PC-9 (cell line): Measurements from ENCODE around the gene AQP9. TPM values are rescaled to one million over a fixed set of nuclear protein-coding genes. Genes with fewer than 3 reads are reported as not detected.
"Not testable (repeated sequence)": the region's sequence is repeated elsewhere in the genome, so short reads cannot be mapped to it uniquely, and the experiment has no call there.

ENCODE experiments used
- BruUV-seq: library from RNA; stranded (reverse); fragments of 400-500 nt; replicated peaks from 2 replicates; lab custom pipeline; 2021; lab: Mats Ljungman, UMichigan
- CTCF ChIA-PET: fragments of 300-600 bp; sonication (Branson Sonifier 250); formaldehyde crosslinking; loops from one replicate; lab custom pipeline; 2022; ENCODE audit warnings: antibody characterized with exemption; lab: Charles Lee
- POLR2A ChIA-PET: fragments of 300-600 bp; sonication (Branson Sonifier 250); formaldehyde crosslinking; loops from one replicate; lab custom pipeline; 2022; ENCODE audit warnings: antibody characterized with exemption; ENCODE audit not compliant: unreplicated experiment; lab: Charles Lee
- DNase-seq, 2 experiments: peaks; one replicate each; pipeline versions ENCODE4 v3.0.0 to v3.0.0-alpha.2; 2015 to 2022; ENCODE audit warnings: mixed read lengths in 1 of 2
- H2AFZ ChIP-seq: fragments of 200-600 bp; sonication (generic); 2 replicates; pipeline ENCODE4 v1.8.1; 2017; ENCODE audit warnings: antibody characterized with exemption
- H3F3A ChIP-seq: fragments of 200-600 bp; sonication (generic); 2 replicates; pipeline ENCODE4 v1.8.1; 2017; ENCODE audit warnings: antibody characterized with exemption, mild to moderate bottlenecking, low read depth; ENCODE audit not compliant: insufficient read depth
- H3K27ac ChIP-seq: fragments of 200-600 bp; sonication (generic); 2 replicates; pipeline ENCODE4 v1.6.1; 2016; ENCODE audit warnings: mixed run types
- H3K27me3 ChIP-seq: fragments of 200-600 bp; sonication (generic); 2 replicates; pipeline ENCODE4 v1.6.1; 2016; ENCODE audit warnings: low read depth, mixed run types; ENCODE audit not compliant: insufficient read depth
- H3K36me3 ChIP-seq: fragments of 200-600 bp; sonication (generic); 2 replicates; pipeline ENCODE4 v1.6.1; 2016; ENCODE audit warnings: low read depth, mixed run types
- H3K4me1 ChIP-seq: fragments of 200-600 bp; sonication (generic); replicated peaks from 2 replicates; pipeline ENCODE4 v1.6.1; 2016; ENCODE audit warnings: mixed run types; ENCODE audit not compliant: insufficient read depth
- H3K4me2 ChIP-seq: fragments of 200-600 bp; sonication (generic); 2 replicates; pipeline ENCODE4 v1.6.1; 2017; ENCODE audit warnings: mixed run types
- H3K4me3 ChIP-seq: fragments of 200-600 bp; sonication (generic); 2 replicates; pipeline ENCODE4 v1.6.1; 2016; ENCODE audit warnings: mixed run types
- H3K79me2 ChIP-seq: fragments of 200-600 bp; sonication (generic); 2 replicates; pipeline ENCODE4 v1.6.1; 2017; ENCODE audit warnings: low read depth, mixed run types
- H3K9me2 ChIP-seq: fragments of 200-600 bp; sonication (generic); 2 replicates; pipeline ENCODE4 v1.8.1; 2017; ENCODE audit warnings: mild to moderate bottlenecking; ENCODE audit not compliant: insufficient read depth
- H3K9me3 ChIP-seq: fragments of 200-600 bp; sonication (generic); 2 replicates; pipeline ENCODE4 v1.8.1; 2016; ENCODE audit warnings: low read depth; ENCODE audit not compliant: insufficient read depth
- H4K20me1 ChIP-seq: fragments of 200-600 bp; sonication (generic); 2 replicates; pipeline ENCODE4 v1.8.1; 2017; ENCODE audit not compliant: insufficient read depth
- CTCF ChIP-seq: fragments of 200-600 bp; sonication (generic); conservative IDR thresholded peaks from 2 replicates; pipeline ENCODE4 v1.6.1; 2017; ENCODE audit warnings: mixed run types, antibody characterized with exemption, mild to moderate bottlenecking, moderate library complexity
- EZH2 ChIP-seq: fragments of 200-600 bp; sonication (generic); IDR thresholded peaks from 2 replicates; pipeline ENCODE4 v1.8.0; 2017; ENCODE audit warnings: antibody characterized with exemption, low read depth
- intact Hi-C: fragments of 100-400 bp; cut with micrococcal nuclease; formaldehyde crosslinking; loops from one replicate; pipeline ENCODE4 v1.10.0; 2022; ENCODE audit not compliant: unreplicated experiment
- total RNA-seq: library from RNA; stranded (reverse); gene quantifications from 2 replicates; pipeline ENCODE4 v1.2.3, GENCODE V29; 2021

The AQP9 gene
- total RNA-seq, 1 experiment from 2014 or later: not detected

GRCh38 chr15:58201516-58201915 is 63.3 kb downstream of the AQP9 start:
- H3K27ac ChIP-seq: no peak overlapping the region

GRCh38 chr15:58203537-58203936 is 65.4 kb downstream of the AQP9 start:
- intact Hi-C loops: no loop called here
- Histone ChIP-seq H3K27ac (no peak overlapping the region), H3K27me3 (no peaks in the 10 kb centered on the region), H3K4me1 (no peaks in the 10 kb centered on the region), H4K20me1 (no peaks in the 10 kb centered on the region), H3K4me2 (no peak overlapping the region), H3K36me3 (no peaks in the 10 kb centered on the region), H3K9me3 (no peaks in the 10 kb centered on the region), H3F3A (no peaks in the 10 kb centered on the region), H2AFZ (no peak overlapping the region), H3K79me2 (no peaks in the 10 kb centered on the region), H3K9me2 (no peaks in the 10 kb centered on the region), H3K4me3 (no peak overlapping the region)
- CTCF ChIA-PET: interaction anchor here (0.7 kb wide), 1 partner anchor 1344 kb away, joined by 3 read pairs; no protein-coding TSS in a partner anchor
- POLR2A ChIA-PET: no interaction called here
- no TSS peak for BruUV-seq
- DNase-seq: no peak
- TF ChIP-seq EZH2 (no peak), CTCF (no peak)

More at GRCh38 chr15:58201516-58201915, 63.3 kb downstream of the AQP9 start:
- H4K20me1 ChIP-seq: no peaks in the 10 kb centered on the region
- H3K4me3 ChIP-seq: no peak overlapping the region
- no peaks in the 10 kb centered on the region for H3K4me1 ChIP-seq
- no peaks in the 10 kb centered on the region for H3F3A ChIP-seq
- H2AFZ ChIP-seq: no peak overlapping the region
- H3K27me3 ChIP-seq: no peaks in the 10 kb centered on the region
- TF ChIP-seq CTCF: no peak
- TF ChIP-seq EZH2: no peak
- no peak overlapping the region for H3K4me2 ChIP-seq
- intact Hi-C loops: no loop called here
- H3K36me3 ChIP-seq: no peaks in the 10 kb centered on the region
- DNase-seq: no peak
- H3K79me2 ChIP-seq: no peaks in the 10 kb centered on the region
- no peaks in the 10 kb centered on the region for H3K9me3 ChIP-seq
- BruUV-seq: no TSS peak
- no peaks in the 10 kb centered on the region for H3K9me2 ChIP-seq
- ChIA-PET POLR2A (no interaction called here), CTCF (no interaction called here)

GRCh38 chr15:58206151-58206550 is 68.0 kb downstream of the AQP9 start:
- H3F3A ChIP-seq: no peaks in the 10 kb centered on the region
- POLR2A ChIA-PET: interaction anchor here (0.6 kb wide), 1 partner anchor 23 kb away, joined by 3 read pairs; no protein-coding TSS in a partner anchor
- H3K9me3 ChIP-seq: no peaks in the 10 kb centered on the region
- H3K9me2 ChIP-seq: no peaks in the 10 kb centered on the region
- intact Hi-C loops: no loop called here
- CTCF ChIA-PET: no interaction called here
- BruUV-seq: no TSS peak
- no peaks in the 10 kb centered on the region for H3K4me1 ChIP-seq
- H4K20me1 ChIP-seq: no peaks in the 10 kb centered on the region
- H3K27me3 ChIP-seq: no peaks in the 10 kb centered on the region
- no peaks in the 10 kb centered on the region for H3K79me2 ChIP-seq
- no peak overlapping the region for H3K27ac ChIP-seq
- no peak overlapping the region for H2AFZ ChIP-seq
- H3K4me3 ChIP-seq: no peak overlapping the region
- no peak overlapping the region for H3K4me2 ChIP-seq
- DNase-seq: no peak
- TF ChIP-seq CTCF (no peak), EZH2 (no peak)
- H3K36me3 ChIP-seq: no peaks in the 10 kb centered on the region

- H3K36me3 ChIP-seq, BruUV-seq, intact Hi-C loops, H3F3A ChIP-seq, H3K27ac ChIP-seq, H4K20me1 ChIP-seq, H2AFZ ChIP-seq, H3K9me3 ChIP-seq, H3K4me2 ChIP-seq, CTCF ChIA-PET, H3K4me3 ChIP-seq, H3K27me3 ChIP-seq, H3K9me2 ChIP-seq, H3K79me2 ChIP-seq, H3K4me1 ChIP-seq, DNase-seq, POLR2A ChIA-PET: not testable (repeated sequence)
Observed at GRCh38 chr15:58208217-58208616, 70.0 kb downstream of the AQP9 start.

GRCh38 chr15:58209007-58209481 is 70.9 kb downstream of the AQP9 start:
- H3K27ac ChIP-seq, H3K4me3 ChIP-seq, H2AFZ ChIP-seq, H3K79me2 ChIP-seq, H3F3A ChIP-seq, DNase-seq, intact Hi-C loops, H3K4me2 ChIP-seq, H4K20me1 ChIP-seq, BruUV-seq, H3K36me3 ChIP-seq, H3K9me3 ChIP-seq, H3K4me1 ChIP-seq, H3K9me2 ChIP-seq, H3K27me3 ChIP-seq: not testable (repeated sequence)
- POLR2A ChIA-PET: interaction anchor here (0.6 kb wide), 1 partner anchor 132 kb away, joined by 3 read pairs; no protein-coding TSS in a partner anchor
- CTCF ChIA-PET: interaction anchor here (0.6 kb wide), 1 partner anchor 1406 kb away, joined by 3 read pairs; no protein-coding TSS in a partner anchor
